ENCODE results near the gene IP6K1. TPM values are rescaled to one million over a fixed set of nuclear protein-coding genes. Genes with fewer than 3 reads are reported as not detected.

IP6K1 gene
- total and polyA plus RNA-seq, 10 donors: 8.6 to 56.0 (median 46.4) TPM

DNA sequence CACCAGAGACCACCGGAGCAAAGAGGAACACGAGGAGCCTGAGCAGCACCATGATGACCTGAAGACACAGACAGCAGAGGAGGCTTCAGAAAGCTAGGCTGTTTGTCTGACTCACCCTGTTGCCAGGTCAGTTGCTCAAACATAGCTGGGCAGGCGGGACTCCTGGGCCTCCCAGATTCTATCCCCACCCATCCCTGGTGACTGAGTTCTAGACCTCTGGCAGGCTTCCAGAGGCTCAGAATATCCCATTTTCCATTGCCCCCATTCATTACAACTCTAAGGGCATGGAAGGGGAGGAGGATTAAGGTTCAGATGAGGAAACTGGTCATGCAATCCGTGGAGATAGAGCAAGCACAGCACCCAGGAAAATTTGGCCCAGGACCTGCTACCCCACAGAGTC lies 13.4 kb upstream of the IP6K1 start, which contains the start of gene CDHR4:
CDHR4 (minus strand) TSS at position 113 of the 400 bp plus-strand sequence; CDS start at position 52, 61 bp downstream.
- no peaks in the 10 kb centered on the region for H3K9me3 ChIP-seq
- H3K4me3 ChIP-seq: no peak within 1 kb of the TSS
- intact Hi-C loops (cut with DNase I; ENCODE audit: low total_unique reads): loop anchor here (5.0 kb wide), 1 partner anchor 38 kb away; no protein-coding TSS in a partner anchor
- no peak for TF ChIP-seq POLR2AphosphoS5 (IDR thresholded peaks at IDR 0.05)
- TF ChIP-seq POLR2A (IDR thresholded peaks at IDR 0.05): no peak
- no peak for TF ChIP-seq CTCF (IDR thresholded peaks at IDR 0.05 in 8 of 11, conservative IDR thresholded peaks at IDR 0.05 in 3 of 11)
- DNase-seq: no peak
- no peak within 1 kb of the TSS for H3K27ac ChIP-seq
- H3K36me3 ChIP-seq: no peaks in the 10 kb centered on the region
- H3K4me1 ChIP-seq: peaks cover 9 to 26% (median 20%) of the 10 kb centered on the region in 6 donors
- H3K27me3 ChIP-seq (replicated peaks in 1 of 7): no peaks in the 10 kb centered on the region
- WGBS, 5 donors: 61 to 81% (median 76%) methylated on average over 4 of the region's 4 CpGs

GRCh38 chr3:49799105-49799504 lies 12.8 kb upstream of the IP6K1 start:
- intact Hi-C loops (cut with DNase I; ENCODE audit: low total_unique reads): no loop called here
- Histone ChIP-seq H3K27ac (no peak overlapping the region), H3K4me1 (peaks cover 3 to 20% (median 14%) of the 10 kb centered on the region in 6 donors), H3K9me3 (no peaks in the 10 kb centered on the region), H3K36me3 (no peaks in the 10 kb centered on the region), H3K4me3 (no peak overlapping the region), H3K27me3 (replicated peaks in 1 of 7) (no peaks in the 10 kb centered on the region)
- TF ChIP-seq POLR2A (IDR thresholded peaks at IDR 0.05) (no peak), CTCF (IDR thresholded peaks at IDR 0.05 in 8 of 11, conservative IDR thresholded peaks at IDR 0.05 in 3 of 11) (no peak), POLR2AphosphoS5 (IDR thresholded peaks at IDR 0.05) (no peak)
- no peak for DNase-seq
- WGBS, 5 donors: 57 to 91% (median 73%) methylated on average over 1 of the region's 1 CpG

DNA sequence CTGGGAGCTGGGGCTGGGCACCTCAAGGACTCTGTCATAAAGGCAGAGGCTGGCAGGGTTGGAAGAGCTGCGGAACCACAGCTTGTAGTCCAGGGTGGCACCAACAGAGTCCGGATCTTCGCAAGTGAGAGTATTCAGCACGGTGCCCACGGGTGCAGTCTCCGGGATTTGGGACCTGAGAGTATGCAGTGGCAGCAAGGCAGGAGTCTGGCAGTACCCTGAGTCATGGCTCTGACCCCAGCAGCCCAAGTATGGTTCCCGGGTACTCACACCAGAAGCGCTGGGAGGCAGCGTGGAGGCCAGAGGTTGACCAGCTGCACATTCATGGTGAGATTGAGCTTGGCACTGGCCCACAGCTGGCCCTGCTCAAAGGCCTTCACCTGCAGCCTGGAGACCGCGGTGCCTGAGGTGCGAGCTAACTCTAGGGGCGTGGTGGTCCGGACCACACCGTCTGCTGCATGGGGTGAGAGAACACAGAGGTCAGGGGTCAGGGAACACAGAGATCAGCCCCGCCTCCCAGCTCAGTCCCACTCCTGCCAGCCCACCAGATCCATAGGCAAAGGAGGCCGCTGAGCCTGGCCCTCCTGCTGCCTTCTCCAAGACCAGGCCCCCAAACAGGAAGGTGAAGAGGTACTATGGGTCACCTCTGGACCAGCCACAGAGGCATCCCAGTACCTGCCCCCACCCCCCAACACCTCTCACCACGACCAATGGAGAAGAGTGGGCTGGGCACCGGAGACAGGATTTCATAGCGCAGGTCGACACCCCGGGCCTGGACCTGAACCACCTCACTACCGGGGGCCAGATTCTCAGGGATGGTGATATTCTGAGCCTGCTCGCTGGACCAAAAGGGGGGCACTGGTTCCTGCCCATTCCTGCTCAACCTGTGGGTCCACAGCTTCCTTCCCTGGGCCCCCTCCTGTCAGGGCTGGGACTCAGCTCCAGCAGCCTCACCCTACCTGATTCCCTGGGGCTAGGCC lies 8.9 kb upstream of the IP6K1 start:
- Histone ChIP-seq H3K27ac (no peak overlapping the region), H3K4me1 (no peaks in the 10 kb centered on the region), H3K36me3 (no peaks in the 10 kb centered on the region), H3K27me3 (replicated peaks in 1 of 7) (no peaks in the 10 kb centered on the region), H3K9me3 (no peaks in the 10 kb centered on the region), H3K4me3 (no peak overlapping the region)
- 86 to 96% (median 90%) methylated on average over 16 to 24 of the region's 24 CpGs for WGBS, 5 donors
- DNase-seq: peak; percentile 63
- intact Hi-C loops (cut with DNase I; ENCODE audit: low total_unique reads): no loop called here
- TF ChIP-seq CTCF (IDR thresholded peaks at IDR 0.05 in 8 of 11, conservative IDR thresholded peaks at IDR 0.05 in 3 of 11) (no peak), POLR2A (IDR thresholded peaks at IDR 0.05) (no peak), POLR2AphosphoS5 (IDR thresholded peaks at IDR 0.05) (no peak)

GRCh38 chr3:49794431-49794830 lies 8.1 kb upstream of the IP6K1 start:
- DNase-seq: peak; percentile 56
- no peaks in the 10 kb centered on the region for H3K27me3 ChIP-seq (replicated peaks in 1 of 7)
- peaks cover 0 to 6% (median 0%) of the 10 kb centered on the region in 6 donors for H3K4me1 ChIP-seq
- H3K9me3 ChIP-seq: no peaks in the 10 kb centered on the region
- intact Hi-C loops (cut with DNase I; ENCODE audit: low total_unique reads): no loop called here
- H3K4me3 ChIP-seq: no peak overlapping the region
- no peaks in the 10 kb centered on the region for H3K36me3 ChIP-seq
- no peak overlapping the region for H3K27ac ChIP-seq
- TF ChIP-seq POLR2A (IDR thresholded peaks at IDR 0.05) (no peak), CTCF (IDR thresholded peaks at IDR 0.05 in 8 of 11, conservative IDR thresholded peaks at IDR 0.05 in 3 of 11) (no peak), POLR2AphosphoS5 (IDR thresholded peaks at IDR 0.05) (no peak)
- WGBS, 5 donors: 74 to 89% (median 80%) methylated on average over 3 to 4 of the region's 4 CpGs
